Upper lobe of right lung (tissue), 1 donor: ENCODE results near the gene PLCL2. TPM values are rescaled to one million over a fixed set of nuclear protein-coding genes. Genes with fewer than 3 reads are reported as not detected.

Source experiments
- ATAC-seq: fragments of 200-7000 bp; cut with Tn5 transposase; one replicate; pipeline ENCODE4 v1.9.1; 2020; ENCODE audit warnings: mild to moderate bottlenecking, moderate library complexity
- DNase-seq: peaks from one replicate; pipeline ENCODE4 v3.0.0-alpha.2; 2020
- H3K27ac ChIP-seq: fragments of 200-600 bp; one replicate; pipeline ENCODE4 v1.8.0; 2022
- H3K27me3 ChIP-seq: fragments of 200-600 bp; one replicate; pipeline ENCODE4 v1.8.0; 2022; ENCODE audit warnings: mild to moderate bottlenecking
- H3K36me3 ChIP-seq: fragments of 200-600 bp; one replicate; pipeline ENCODE4 v1.8.0; 2022
- H3K4me1 ChIP-seq: fragments of 200-600 bp; one replicate; pipeline ENCODE4 v1.8.0; 2022
- H3K4me3 ChIP-seq: fragments of 200-600 bp; one replicate; pipeline ENCODE4 v1.8.0; 2022; ENCODE audit warnings: mild to moderate bottlenecking
- H3K9me3 ChIP-seq: fragments of 200-600 bp; one replicate; pipeline ENCODE4 v1.8.0; 2022
- CTCF ChIP-seq: fragments of 200-600 bp; IDR thresholded peaks from one replicate; pipeline ENCODE4 v1.8.0; 2022; ENCODE audit warnings: antibody characterized with exemption
- intact Hi-C: fragments of 100-400 bp; cut with DNase I; formaldehyde crosslinking; loops from one replicate; pipeline ENCODE4 v1.11.0; 2022
- total RNA-seq: library from RNA; stranded (reverse); fragmentation: NEBNext Ultra II Directional; extraction: Animal tissue kit (Norgen Biotek cat#: 25700); gene quantifications from one replicate; pipeline ENCODE4 v1.2.1, GENCODE V29; 2021
- donor health status: DM: no; HTN: yes; CAD: no; lungs with severe emphysema.

Gene PLCL2
- total RNA-seq, 1 donor from 2014 or later = 9.1 TPM

- Histone ChIP-seq H3K4me3 (no peak overlapping the region), H3K9me3 (no peaks in the 10 kb centered on the region), H3K27me3 (no peaks in the 10 kb centered on the region), H3K36me3 (no peaks in the 10 kb centered on the region), H3K27ac (no peak overlapping the region), H3K4me1 (no peaks in the 10 kb centered on the region)
- ATAC-seq (no peak), DNase-seq (no peak)
- no peak for TF ChIP-seq CTCF
- intact Hi-C loops = no loop called here
These were observed 249.1 kb downstream of the PLCL2 start for GRCh38 chr3:17133632-17134545.

GRCh38 chr3:17135696-17136095 lies 250.9 kb downstream of the PLCL2 start:
- Histone ChIP-seq H3K36me3 (no peaks in the 10 kb centered on the region), H3K9me3 (no peaks in the 10 kb centered on the region), H3K4me3 (no peak overlapping the region), H3K4me1 (no peaks in the 10 kb centered on the region), H3K27ac (no peak overlapping the region), H3K27me3 (no peaks in the 10 kb centered on the region)
- TF ChIP-seq CTCF = no peak
- DNase-seq (no peak), ATAC-seq (no peak)
- intact Hi-C loops = no loop called here

- Histone ChIP-seq H3K27me3 (no peaks in the 10 kb centered on the region), H3K36me3 (no peaks in the 10 kb centered on the region), H3K4me1 (no peaks in the 10 kb centered on the region), H3K9me3 (no peaks in the 10 kb centered on the region), H3K4me3 (no peak overlapping the region), H3K27ac (no peak overlapping the region)
- intact Hi-C loops = no loop called here
- no peak for TF ChIP-seq CTCF
- ATAC-seq (peak; percentile 16), DNase-seq (no peak)
These were observed 251.5 kb downstream of the PLCL2 start for GRCh38 chr3:17136136-17136721.

- no peaks in the 10 kb centered on the region for H3K27me3 ChIP-seq
- H3K4me1 ChIP-seq = no peaks in the 10 kb centered on the region
- DNase-seq = no peak
- intact Hi-C loops = no loop called here
- H3K27ac ChIP-seq = no peak overlapping the region
- H3K4me3 ChIP-seq = no peak overlapping the region
- ATAC-seq = no peak
- H3K9me3 ChIP-seq = no peaks in the 10 kb centered on the region
- TF ChIP-seq CTCF = no peak
- no peaks in the 10 kb centered on the region for H3K36me3 ChIP-seq
These were observed 252.6 kb downstream of the PLCL2 start for GRCh38 chr3:17137321-17137826.

- intact Hi-C loops = no loop called here
- Histone ChIP-seq H3K4me1 (no peaks in the 10 kb centered on the region), H3K36me3 (no peaks in the 10 kb centered on the region), H3K27me3 (no peaks in the 10 kb centered on the region), H3K4me3 (no peak overlapping the region), H3K27ac (no peak overlapping the region), H3K9me3 (no peaks in the 10 kb centered on the region)
- no peak for TF ChIP-seq CTCF
- ATAC-seq (no peak), DNase-seq (no peak)
These were observed 253.7 kb downstream of the PLCL2 start for GRCh38 chr3:17138246-17139039.
